Dermis microvascular lymphatic vessel endothelial cell (primary cell): ENCODE data around the gene ST7. TPM values are rescaled to one million over a fixed set of nuclear protein-coding genes. Genes with fewer than 3 reads are reported as not detected.
"Not testable (repeated sequence)": the region's sequence is repeated elsewhere in the genome, so short reads cannot be mapped to it uniquely, and the experiment has no call there.

ENCODE experiments used
- DNase-seq, 2 donors: peaks; one replicate each; pipeline versions ENCODE4 v3.0.0 to v3.0.0-alpha.2; 2010; ENCODE audit warnings: low read depth in 2 of 2
- total RNA-seq: library from RNA; depleted of rRNA; stranded (reverse); fragments of >200 nt; gene quantifications from 2 replicates; pipeline ENCODE4 v1.2.1, GENCODE V29; 2014

ST7 gene
- total RNA-seq = 12.5 and 13.5 TPM in 2 replicates

DNA sequence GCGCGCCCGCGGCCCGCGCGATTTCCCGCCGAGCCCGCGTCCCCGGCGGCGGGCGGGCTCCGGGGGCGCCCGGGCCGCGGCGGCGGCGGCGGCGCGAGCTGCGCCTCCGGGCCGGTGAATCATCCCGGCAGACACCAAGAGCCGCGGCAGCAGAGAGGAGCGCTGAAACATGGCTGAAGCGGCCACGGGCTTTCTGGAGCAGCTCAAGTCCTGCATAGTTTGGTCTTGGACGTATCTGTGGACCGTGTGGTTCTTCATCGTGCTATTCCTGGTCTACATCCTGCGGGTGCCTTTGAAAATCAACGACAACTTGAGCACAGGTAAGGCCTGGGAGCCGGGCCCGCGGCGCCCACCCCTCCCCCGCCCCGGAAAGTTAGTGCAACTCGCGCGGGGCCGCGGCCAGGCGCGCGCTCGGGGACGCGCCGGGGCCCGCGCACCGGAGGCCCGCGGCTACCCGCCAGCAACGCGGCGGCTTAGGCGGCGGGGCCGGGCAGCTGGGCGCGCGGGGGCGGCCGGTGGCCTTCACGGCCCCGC, at the start of gene ST7:
Gene ST7, plus strand, starts transcription at position 130 of the 534 bp plus-strand sequence. Its CDS starts 40 bp downstream, at position 170.
- DNase-seq = peak; percentile 41 to 70

DNA sequence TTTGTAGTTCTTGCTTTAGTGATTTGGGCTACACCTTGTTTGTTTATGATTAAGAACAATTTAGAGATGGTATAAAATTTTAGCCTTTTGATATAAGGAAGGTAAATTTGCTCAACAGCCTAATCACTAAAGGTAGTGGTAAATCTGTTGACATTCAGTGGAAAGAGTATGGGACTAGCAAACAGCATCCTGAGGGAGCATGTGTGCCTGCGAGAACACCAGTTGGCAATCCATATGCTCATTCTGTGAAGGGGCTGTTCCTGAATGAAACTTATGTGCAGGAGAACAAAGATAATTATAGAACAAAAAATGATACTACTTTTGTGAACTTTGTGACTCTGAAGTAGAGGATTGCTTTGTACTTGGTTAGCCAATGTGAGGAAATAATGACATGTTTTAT, 46.9 kb upstream of the ST7 start:
- no peak for DNase-seq

- no peak for DNase-seq
Measured at GRCh38 chr7:116910383-116910782, 42.9 kb upstream of the ST7 start.

DNA sequence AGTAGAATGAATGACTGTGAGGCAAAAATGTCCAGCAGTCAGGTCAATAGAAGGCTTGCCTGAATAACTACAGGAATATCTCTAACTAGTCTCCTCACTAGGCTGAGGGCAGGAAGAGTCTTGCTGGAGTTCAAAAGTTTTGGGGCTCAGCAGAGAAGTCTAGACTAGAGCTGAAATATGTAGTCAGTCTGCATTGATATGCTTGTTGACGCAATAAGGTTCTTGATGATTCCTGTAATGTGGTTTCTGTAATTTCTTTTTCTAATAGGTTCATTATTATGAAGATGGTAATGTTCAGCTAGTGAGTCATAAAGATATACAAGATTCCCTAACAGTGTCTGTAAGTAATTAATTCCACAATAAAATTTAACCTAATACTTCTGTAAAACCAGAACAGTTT, 41.5 kb upstream of the ST7 start:
- DNase-seq = no peak

DNA sequence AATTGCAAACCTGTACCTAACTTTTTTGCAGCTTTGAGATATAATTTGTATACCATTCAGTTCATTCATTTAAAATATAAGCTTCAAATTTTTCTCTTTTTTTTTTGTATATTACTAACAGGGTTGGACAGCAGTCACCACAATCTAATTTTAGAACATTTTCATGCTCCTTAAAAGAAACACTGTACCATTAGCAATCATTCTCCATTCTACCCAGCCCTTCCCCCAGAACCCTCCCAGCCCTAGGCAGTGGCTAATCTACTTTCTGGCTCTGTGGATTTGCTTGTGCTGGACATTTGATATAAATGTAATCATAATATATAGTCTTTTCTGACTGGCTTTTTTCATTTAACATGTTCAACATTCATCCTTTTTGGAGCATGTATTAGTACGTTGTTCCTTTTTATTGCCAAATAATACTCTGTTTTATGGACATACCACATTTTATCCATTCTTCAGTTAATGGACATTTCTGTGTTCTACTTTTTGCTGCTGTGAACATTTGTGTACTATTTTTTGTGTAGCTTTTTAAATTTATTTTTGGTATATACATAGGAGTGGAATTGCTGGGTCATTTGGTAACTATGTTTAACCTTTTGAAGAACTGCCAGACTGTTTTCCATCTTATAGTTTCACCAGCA, 40.9 kb upstream of the ST7 start:
- no peak for DNase-seq

DNA sequence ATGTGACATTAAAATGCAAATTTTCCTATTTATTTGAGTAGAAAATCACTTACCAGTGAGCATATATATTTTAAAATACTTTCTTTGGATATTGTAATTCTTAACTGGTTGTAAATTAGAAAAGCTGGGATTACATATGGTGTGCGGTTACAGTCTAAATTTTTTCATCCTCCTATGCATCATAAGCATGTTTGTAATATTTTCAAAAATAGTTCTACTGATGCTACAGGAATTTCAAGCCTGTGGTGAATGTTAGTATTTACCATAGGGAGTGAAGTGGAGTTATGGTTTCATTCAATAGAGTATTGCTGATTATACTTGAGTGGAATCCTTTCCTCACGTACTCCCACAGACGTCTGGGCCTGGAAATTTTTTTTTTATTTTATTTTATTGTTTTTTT, 34.6 kb upstream of the ST7 start:
- DNase-seq = no peak

DNA sequence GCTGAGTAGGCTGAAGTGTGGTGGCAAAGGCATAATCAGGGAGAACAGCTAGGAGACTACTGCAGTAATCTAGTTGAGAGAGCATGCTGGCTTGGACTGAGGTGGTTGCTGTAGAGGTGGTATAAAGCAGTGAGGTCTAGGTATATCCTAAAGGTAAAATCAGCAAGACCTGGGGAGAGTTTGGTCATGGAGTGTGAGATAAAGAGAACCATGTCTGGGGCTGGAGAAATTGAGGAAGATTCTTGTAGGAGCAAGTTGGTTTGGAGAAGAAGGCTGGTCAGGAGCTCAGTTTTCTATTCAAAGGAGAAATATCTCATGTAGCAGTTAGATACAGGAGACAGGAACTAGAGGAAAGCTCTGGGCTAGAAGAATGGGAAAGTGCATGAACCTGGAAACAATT, 32.9 kb upstream of the ST7 start:
- DNase-seq = no peak

DNA sequence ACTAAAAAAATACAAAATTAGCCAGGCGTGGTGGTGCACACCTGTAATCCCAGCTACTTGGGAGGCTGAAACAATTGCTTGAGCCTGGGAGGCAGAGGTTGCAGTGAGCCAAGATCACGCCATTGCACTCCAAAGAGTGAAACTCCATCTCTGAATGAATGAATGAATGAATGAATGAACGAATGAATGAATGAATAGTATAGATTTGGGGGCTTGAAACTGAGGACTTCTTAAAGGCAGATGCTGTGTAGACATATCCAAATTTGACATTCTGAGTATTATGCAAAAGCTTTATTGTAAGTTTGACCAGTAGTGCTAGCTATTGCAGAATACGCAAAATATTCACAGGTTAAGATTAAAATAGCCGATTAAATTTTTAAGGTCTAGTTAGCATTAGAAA, 30.8 kb upstream of the ST7 start:
- DNase-seq = no peak

DNA sequence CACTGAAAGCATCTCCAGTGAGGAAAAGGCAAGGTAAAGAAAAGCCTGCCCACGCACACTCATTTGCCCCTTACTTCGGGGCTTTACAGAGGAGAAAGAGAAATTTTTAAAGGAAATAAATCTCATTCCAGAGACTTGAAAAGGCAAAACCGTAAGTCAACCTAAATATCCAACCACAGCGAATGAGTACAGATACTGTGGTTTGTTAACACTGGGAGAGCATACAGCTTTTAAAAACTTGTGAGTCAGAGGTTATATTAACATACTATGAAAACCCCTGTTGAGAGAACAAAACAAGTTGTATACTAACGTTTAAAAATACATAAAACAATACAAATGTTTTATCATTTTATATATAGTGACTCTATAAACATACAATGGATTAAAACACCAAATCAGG, 28.6 kb upstream of the ST7 start:
- no peak for DNase-seq

DNA sequence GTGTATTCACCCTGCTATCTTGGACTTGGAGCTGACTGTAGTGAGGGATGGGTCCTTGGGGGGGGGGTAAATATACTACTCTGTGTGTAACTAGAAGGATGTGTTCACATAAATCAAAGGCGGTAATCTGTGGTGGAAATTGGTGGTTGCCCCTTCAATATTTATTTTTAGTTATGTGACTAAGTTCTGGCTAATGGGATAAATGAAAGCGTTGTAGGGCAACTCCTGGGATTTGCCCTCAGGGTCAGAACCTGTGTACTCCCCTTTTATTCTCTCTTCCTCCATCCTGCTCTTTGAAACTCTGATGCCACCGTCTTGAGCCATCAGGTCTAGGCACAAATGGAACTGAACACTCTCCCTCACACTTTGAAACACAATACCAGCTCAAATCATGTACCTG, 24.3 kb upstream of the ST7 start:
- DNase-seq = no peak

DNA sequence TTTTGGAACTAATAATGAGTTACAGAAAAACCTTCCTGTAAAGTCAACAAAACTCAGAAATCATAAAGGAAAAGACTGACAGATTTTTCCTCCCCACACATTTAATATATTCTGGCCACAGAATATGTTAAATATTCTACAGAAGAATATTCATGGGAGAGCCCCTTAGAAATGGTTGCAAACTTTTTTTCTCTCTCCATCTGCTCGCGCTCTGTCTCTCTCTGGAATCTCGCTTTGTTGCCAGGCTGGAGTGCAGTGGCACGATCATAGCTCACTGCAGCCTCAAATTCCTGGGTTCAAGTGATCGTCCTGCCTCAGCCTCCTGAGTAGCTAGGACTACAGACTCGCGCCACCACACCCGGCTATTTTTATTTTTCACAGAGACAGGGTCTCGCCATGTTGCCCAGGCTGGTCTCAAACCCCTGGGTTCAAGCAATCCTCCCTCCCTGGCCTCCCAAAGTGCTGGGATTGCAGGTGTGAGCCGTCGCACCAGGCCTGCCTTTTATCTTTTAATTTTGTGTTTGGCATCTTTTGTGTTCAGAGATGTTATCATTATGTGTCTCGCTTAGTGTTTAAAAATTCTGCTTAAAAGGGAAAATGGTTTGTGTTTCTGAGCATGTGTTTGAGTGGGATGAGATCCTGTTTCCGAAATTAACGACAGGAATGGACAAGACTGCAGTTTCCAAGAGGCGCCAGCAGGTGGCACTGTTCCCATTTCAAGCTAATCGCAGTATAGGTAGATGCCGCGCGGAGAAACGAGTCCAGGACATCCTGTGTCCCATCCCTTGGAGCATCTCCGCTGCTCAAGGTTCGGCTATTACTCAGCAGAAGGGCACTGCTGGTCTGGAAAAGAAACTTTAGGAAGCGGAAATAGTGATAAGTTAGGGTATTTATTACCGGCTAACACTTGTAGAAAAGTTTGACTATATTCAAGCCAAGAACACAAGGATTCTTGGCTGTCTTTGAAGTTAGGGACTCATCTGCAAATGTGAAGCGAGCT, 23.1 kb upstream of the ST7 start:
- DNase-seq = peak; percentile 50 to 72

- no peak for DNase-seq
Measured at GRCh38 chr7:116932566-116932965, 20.7 kb upstream of the ST7 start.

DNA sequence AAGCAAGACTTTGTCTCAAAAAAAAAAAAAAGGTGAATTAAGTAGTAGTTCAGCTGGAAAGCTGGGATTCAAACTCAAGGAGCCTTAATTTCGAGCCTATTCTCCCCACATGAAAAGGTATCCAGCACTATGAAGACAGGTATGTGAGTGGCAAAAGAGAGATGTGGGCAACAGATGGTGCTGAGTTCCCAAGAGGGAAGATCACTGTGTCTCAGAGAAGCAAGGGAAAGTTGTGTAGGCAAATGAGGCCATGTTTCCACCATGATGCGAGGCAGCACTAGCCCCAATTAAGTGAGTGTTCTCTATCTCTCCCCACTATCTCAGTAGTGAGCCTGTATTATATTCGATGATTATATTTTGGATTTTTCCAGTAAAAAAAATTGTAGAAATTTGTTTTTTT, 19.8 kb upstream of the ST7 start:
- no peak for DNase-seq

DNA sequence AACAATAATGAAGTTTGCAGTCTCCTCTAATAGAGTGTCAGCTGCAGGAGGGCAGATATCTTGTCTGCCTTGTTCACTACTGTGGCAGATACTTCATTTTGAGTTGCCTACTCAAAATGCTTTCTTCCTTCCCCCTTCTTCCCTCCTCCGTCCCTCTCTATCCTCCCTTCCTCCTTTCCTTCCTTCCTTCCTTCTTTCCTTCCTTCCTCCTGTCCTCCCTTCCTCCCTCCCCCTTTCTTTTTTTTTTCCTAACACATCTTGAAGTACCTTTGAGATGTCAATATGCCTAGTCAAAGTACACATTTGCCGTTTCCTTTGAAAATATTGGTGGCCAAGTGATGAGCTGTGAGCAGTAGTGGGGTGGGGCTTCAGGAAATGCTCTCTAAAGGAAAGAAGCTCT, 18.7 kb upstream of the ST7 start:
- DNase-seq = no peak

DNA sequence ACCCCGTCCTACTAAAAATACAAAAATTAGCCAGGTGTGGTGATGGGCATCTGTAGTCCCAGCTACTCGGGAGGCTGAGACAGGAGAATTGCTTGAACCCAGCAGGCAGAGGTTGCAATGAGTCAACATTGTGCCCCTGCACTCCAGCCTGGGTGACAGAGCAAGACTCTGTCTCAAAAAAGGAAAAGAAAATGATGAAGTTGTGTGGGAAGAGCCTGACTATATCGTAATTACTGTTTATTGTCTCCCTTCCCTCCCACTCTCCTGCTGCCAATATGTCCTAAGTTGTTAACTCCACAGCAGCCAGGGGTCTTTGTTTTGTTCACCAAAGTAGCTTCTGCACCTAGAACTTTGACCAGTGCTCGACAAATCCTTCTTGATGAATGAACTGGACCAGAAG, 16.5 kb upstream of the ST7 start:
- not testable (repeated sequence) for DNase-seq

GRCh38 chr7:116938678-116939077, 14.6 kb upstream of the ST7 start:
- DNase-seq = no peak

GRCh38 chr7:116940689-116941370, 12.5 kb upstream of the ST7 start:
- DNase-seq = no peak

DNA sequence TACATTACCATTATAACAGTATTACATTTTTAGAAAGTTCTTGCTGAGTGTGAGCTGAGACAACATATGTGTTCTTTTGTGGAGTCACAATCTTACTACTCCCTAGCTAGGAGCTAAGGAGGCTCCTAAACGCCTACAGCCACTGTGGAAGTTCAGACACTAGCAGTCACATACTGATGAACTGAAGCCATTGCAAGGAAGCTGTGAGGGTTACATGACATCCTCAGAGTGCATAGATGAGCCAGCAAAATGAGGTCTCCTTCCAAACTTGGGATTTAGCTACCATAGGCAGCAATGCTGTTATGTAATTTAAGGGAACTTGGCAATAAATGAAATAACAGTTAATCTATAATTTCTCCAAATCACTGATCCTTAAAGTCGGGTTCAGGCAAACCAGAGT, 10.8 kb upstream of the ST7 start:
- no peak for DNase-seq

GRCh38 chr7:116948934-116949333, 4.4 kb upstream of the ST7 start:
- DNase-seq = no peak

GRCh38 chr7:116949941-116950801, 3.1 kb upstream of the ST7 start:
- no peak for DNase-seq

DNA sequence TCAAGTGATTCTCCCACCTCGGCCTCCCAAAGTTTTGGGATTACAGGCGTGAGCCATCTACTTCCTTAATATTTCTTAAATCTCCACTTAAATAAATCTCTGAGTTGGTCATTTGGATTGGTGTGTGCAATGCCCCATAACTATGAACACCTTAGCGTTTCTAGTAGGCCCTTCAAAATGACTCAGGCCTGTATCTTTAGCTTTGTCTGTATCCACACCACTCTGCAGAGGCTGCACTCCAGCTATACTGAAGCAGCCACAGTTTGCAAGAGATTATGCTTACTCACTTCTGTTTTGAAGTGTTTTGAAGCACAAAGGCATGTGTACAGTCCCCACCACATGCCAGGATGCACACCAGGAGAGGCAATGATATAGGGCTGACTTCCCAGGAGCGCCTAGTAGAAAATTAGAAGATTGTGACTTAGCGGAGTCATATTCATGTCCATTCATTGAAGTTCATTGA, 2.4 kb upstream of the ST7 start:
- no peak for DNase-seq
